ENCODE data around the gene FLOT1. TPM values are rescaled to one million over a fixed set of nuclear protein-coding genes. Genes with fewer than 3 reads are reported as not detected.
"Not testable (repeated sequence)": the region's sequence is repeated elsewhere in the genome, so short reads cannot be mapped to it uniquely, and the experiment has no call there.

FLOT1 gene
- total and polyA plus RNA-seq, 2 donors, result 67.1 to 157 TPM

- Histone ChIP-seq H3K36me3 (ENCODE audit: control insufficient read depth in 2 of 2, insufficient read depth in 2 of 2, low read length in 1 of 2) (no peaks in the 10 kb centered on the region), H3K27ac (ENCODE audit: low read depth in 1 of 2, low read length in 1 of 2) (peak overlapping the region in 1 of 2 donors; percentile 13), H3K4me3 (ENCODE audit: low read length in 2 of 2) (no peak overlapping the region), H3K4me1 (ENCODE audit: control insufficient read depth in 2 of 2, insufficient read depth in 2 of 2, low read length in 2 of 2) (peaks cover 15 to 30% of the 10 kb centered on the region in 2 donors), H3K9me3 (ENCODE audit: control insufficient read depth in 2 of 2, insufficient read depth in 1 of 2, low read length in 1 of 2) (no peaks in the 10 kb centered on the region), H3K27me3 (ENCODE audit: control insufficient read depth in 2 of 2, insufficient read depth in 1 of 2, low read length in 1 of 2) (no peaks in the 10 kb centered on the region)
- WGBS, result 37% methylated on average over 8 of the region's 8 CpGs
- peak in 1 of 9 donors; percentile 47 for DNase-seq (ENCODE audit: low read depth in 6 of 9, low spot score in 9 of 9)
These were observed 21.4 kb upstream of the FLOT1 start for GRCh38 chr6:30763618-30764489.

- Histone ChIP-seq H3K27ac (ENCODE audit: low read depth in 1 of 2, low read length in 1 of 2) (no peak overlapping the region), H3K4me1 (ENCODE audit: control insufficient read depth in 2 of 2, insufficient read depth in 2 of 2, low read length in 2 of 2) (peaks cover 9 to 23% of the 10 kb centered on the region in 2 donors), H3K27me3 (ENCODE audit: control insufficient read depth in 2 of 2, insufficient read depth in 1 of 2, low read length in 1 of 2) (no peaks in the 10 kb centered on the region), H3K4me3 (ENCODE audit: low read length in 2 of 2) (no peak overlapping the region), H3K36me3 (ENCODE audit: control insufficient read depth in 2 of 2, insufficient read depth in 2 of 2, low read length in 1 of 2) (no peaks in the 10 kb centered on the region), H3K9me3 (ENCODE audit: control insufficient read depth in 2 of 2, insufficient read depth in 1 of 2, low read length in 1 of 2) (no peaks in the 10 kb centered on the region)
- WGBS, result 98% methylated on average over 1 of the region's 1 CpG
- DNase-seq (ENCODE audit: low read depth in 6 of 9, low spot score in 9 of 9), result no peak
These were observed 20.7 kb upstream of the FLOT1 start for GRCh38 chr6:30763155-30763617.

- DNase-seq (ENCODE audit: low read depth in 6 of 9, low spot score in 9 of 9), result no peak
- H3K27ac ChIP-seq (ENCODE audit: low read depth in 1 of 2, low read length in 1 of 2), result no peak overlapping the region
- no peaks in the 10 kb centered on the region for H3K36me3 ChIP-seq (ENCODE audit: control insufficient read depth in 2 of 2, insufficient read depth in 2 of 2, low read length in 1 of 2)
- no peak overlapping the region for H3K4me3 ChIP-seq (ENCODE audit: low read length in 2 of 2)
- no peaks in the 10 kb centered on the region for H3K27me3 ChIP-seq (ENCODE audit: control insufficient read depth in 2 of 2, insufficient read depth in 1 of 2, low read length in 1 of 2)
- H3K9me3 ChIP-seq (ENCODE audit: control insufficient read depth in 2 of 2, insufficient read depth in 1 of 2, low read length in 1 of 2), result no peaks in the 10 kb centered on the region
- WGBS, result 96% methylated on average over 4 of the region's 4 CpGs
- H3K4me1 ChIP-seq (ENCODE audit: control insufficient read depth in 2 of 2, insufficient read depth in 2 of 2, low read length in 2 of 2), result peaks cover 3 to 13% of the 10 kb centered on the region in 2 donors
These were observed 19.4 kb upstream of the FLOT1 start for GRCh38 chr6:30761791-30762429.

- no peak overlapping the region for H3K27ac ChIP-seq (ENCODE audit: low read depth in 1 of 2, low read length in 1 of 2)
These were observed 18.1 kb upstream of the FLOT1 start for GRCh38 chr6:30760549-30760948.

GRCh38 chr6:30759575-30760239 lies 17.2 kb upstream of the FLOT1 start:
- WGBS, result 97% methylated on average over 10 of the region's 10 CpGs
- no peak for DNase-seq (ENCODE audit: low read depth in 6 of 9, low spot score in 9 of 9)
- H3K27ac ChIP-seq (ENCODE audit: low read depth in 1 of 2, low read length in 1 of 2), result no peak overlapping the region
- H3K4me3 ChIP-seq (ENCODE audit: low read length in 2 of 2), result no peak overlapping the region
- H3K36me3 ChIP-seq (ENCODE audit: control insufficient read depth in 2 of 2, insufficient read depth in 2 of 2, low read length in 1 of 2), result no peaks in the 10 kb centered on the region
- H3K9me3 ChIP-seq (ENCODE audit: control insufficient read depth in 2 of 2, insufficient read depth in 1 of 2, low read length in 1 of 2), result no peaks in the 10 kb centered on the region
- H3K4me1 ChIP-seq (ENCODE audit: control insufficient read depth in 2 of 2, insufficient read depth in 2 of 2, low read length in 2 of 2), result peaks cover 3 to 13% of the 10 kb centered on the region in 2 donors
- H3K27me3 ChIP-seq (ENCODE audit: control insufficient read depth in 2 of 2, insufficient read depth in 1 of 2, low read length in 1 of 2), result no peaks in the 10 kb centered on the region

More at GRCh38 chr6:30760549-30760948, 18.1 kb upstream of the FLOT1 start:
- Histone ChIP-seq H3K36me3 (ENCODE audit: control insufficient read depth in 2 of 2, insufficient read depth in 2 of 2, low read length in 1 of 2) (no peaks in the 10 kb centered on the region), H3K9me3 (ENCODE audit: control insufficient read depth in 2 of 2, insufficient read depth in 1 of 2, low read length in 1 of 2) (no peaks in the 10 kb centered on the region), H3K4me1 (ENCODE audit: control insufficient read depth in 2 of 2, insufficient read depth in 2 of 2, low read length in 2 of 2) (peaks cover 3 to 13% of the 10 kb centered on the region in 2 donors), H3K4me3 (ENCODE audit: low read length in 2 of 2) (no peak overlapping the region), H3K27me3 (ENCODE audit: control insufficient read depth in 2 of 2, insufficient read depth in 1 of 2, low read length in 1 of 2) (no peaks in the 10 kb centered on the region)
- no peak for DNase-seq (ENCODE audit: low read depth in 6 of 9, low spot score in 9 of 9)
- 86% methylated on average over 8 of the region's 8 CpGs for WGBS

- no peaks in the 10 kb centered on the region for H3K27me3 ChIP-seq (ENCODE audit: control insufficient read depth in 2 of 2, insufficient read depth in 1 of 2, low read length in 1 of 2)
- H3K4me1 ChIP-seq (ENCODE audit: control insufficient read depth in 2 of 2, insufficient read depth in 2 of 2, low read length in 2 of 2), result no peaks in the 10 kb centered on the region
- no peaks in the 10 kb centered on the region for H3K9me3 ChIP-seq (ENCODE audit: control insufficient read depth in 2 of 2, insufficient read depth in 1 of 2, low read length in 1 of 2)
- WGBS, result 93% methylated on average over 1 of the region's 1 CpG
- H3K36me3 ChIP-seq (ENCODE audit: control insufficient read depth in 2 of 2, insufficient read depth in 2 of 2, low read length in 1 of 2), result no peaks in the 10 kb centered on the region
- no peak for DNase-seq (ENCODE audit: low read depth in 6 of 9, low spot score in 9 of 9)
- no peak overlapping the region for H3K4me3 ChIP-seq (ENCODE audit: low read length in 2 of 2)
- no peak overlapping the region for H3K27ac ChIP-seq (ENCODE audit: low read depth in 1 of 2, low read length in 1 of 2)
These were observed 14.9 kb upstream of the FLOT1 start for GRCh38 chr6:30757261-30757904.

- H3K36me3 ChIP-seq (ENCODE audit: control insufficient read depth in 2 of 2, insufficient read depth in 2 of 2, low read length in 1 of 2); H3K4me3 ChIP-seq (ENCODE audit: low read length in 2 of 2); DNase-seq (ENCODE audit: low read depth in 6 of 9, low spot score in 9 of 9); H3K4me1 ChIP-seq (ENCODE audit: control insufficient read depth in 2 of 2, insufficient read depth in 2 of 2, low read length in 2 of 2); H3K27ac ChIP-seq (ENCODE audit: low read depth in 1 of 2, low read length in 1 of 2); H3K9me3 ChIP-seq (ENCODE audit: control insufficient read depth in 2 of 2, insufficient read depth in 1 of 2, low read length in 1 of 2); H3K27me3 ChIP-seq (ENCODE audit: control insufficient read depth in 2 of 2, insufficient read depth in 1 of 2, low read length in 1 of 2): not testable (repeated sequence)
- 98% methylated on average over 7 of the region's 7 CpGs for WGBS
These were observed 14.0 kb upstream of the FLOT1 start for GRCh38 chr6:30756405-30757003.

GRCh38 chr6:30754631-30755030 lies 12.1 kb upstream of the FLOT1 start:
- Histone ChIP-seq H3K36me3 (ENCODE audit: control insufficient read depth in 2 of 2, insufficient read depth in 2 of 2, low read length in 1 of 2) (no peaks in the 10 kb centered on the region), H3K4me3 (ENCODE audit: low read length in 2 of 2) (no peak overlapping the region), H3K9me3 (ENCODE audit: control insufficient read depth in 2 of 2, insufficient read depth in 1 of 2, low read length in 1 of 2) (no peaks in the 10 kb centered on the region), H3K4me1 (ENCODE audit: control insufficient read depth in 2 of 2, insufficient read depth in 2 of 2, low read length in 2 of 2) (no peaks in the 10 kb centered on the region), H3K27me3 (ENCODE audit: control insufficient read depth in 2 of 2, insufficient read depth in 1 of 2, low read length in 1 of 2) (no peaks in the 10 kb centered on the region), H3K27ac (ENCODE audit: low read depth in 1 of 2, low read length in 1 of 2) (no peak overlapping the region)
- 94% methylated on average over 3 of the region's 3 CpGs for WGBS
- DNase-seq (ENCODE audit: low read depth in 6 of 9, low spot score in 9 of 9), result no peak
